Measurements from ENCODE around the gene GPR35.

Gene GPR35

GRCh38 chr2:240624011-240624949 lies 1.0 kb upstream of the GPR35 start:
- no peak for DNase-seq (ENCODE audit: low read depth)

- DNase-seq (ENCODE audit: low read depth): no peak
These were observed 1.4 kb downstream of the GPR35 start for GRCh38 chr2:240626531-240627300.

GRCh38 chr2:240627736-240628506 lies 2.6 kb downstream of the GPR35 start:
- DNase-seq (ENCODE audit: low read depth): no peak

GRCh38 chr2:240628507-240628807 lies 3.2 kb downstream of the GPR35 start:
- no peak for DNase-seq (ENCODE audit: low read depth)

- no peak for DNase-seq (ENCODE audit: low read depth)
These were observed 3.7 kb downstream of the GPR35 start for GRCh38 chr2:240628808-240629618.

- no peak for DNase-seq (ENCODE audit: low read depth)
These were observed 4.3 kb downstream of the GPR35 start for GRCh38 chr2:240629619-240629967.

GRCh38 chr2:240629968-240630770 lies 4.9 kb downstream of the GPR35 start:
- no peak for DNase-seq (ENCODE audit: low read depth)

- DNase-seq (ENCODE audit: low read depth): no peak
These were observed 5.7 kb downstream of the GPR35 start for GRCh38 chr2:240630771-240631547.

- no peak for DNase-seq (ENCODE audit: low read depth)
These were observed 6.4 kb downstream of the GPR35 start for GRCh38 chr2:240631548-240632305.

- DNase-seq (ENCODE audit: low read depth): no peak
These were observed 7.0 kb downstream of the GPR35 start for GRCh38 chr2:240632306-240632721.

- DNase-seq (ENCODE audit: low read depth): no peak
These were observed 10.1 kb downstream of the GPR35 start for GRCh38 chr2:240635121-240635997.

GRCh38 chr2:240635998-240636547 lies 10.8 kb downstream of the GPR35 start:
- no peak for DNase-seq (ENCODE audit: low read depth)

GRCh38 chr2:240636563-240637115 lies 11.4 kb downstream of the GPR35 start:
- DNase-seq (ENCODE audit: low read depth): no peak

GRCh38 chr2:240637116-240637900 lies 12.0 kb downstream of the GPR35 start:
- no peak for DNase-seq (ENCODE audit: low read depth)

GRCh38 chr2:240637901-240638345 lies 12.6 kb downstream of the GPR35 start:
- DNase-seq (ENCODE audit: low read depth): no peak

- no peak for DNase-seq (ENCODE audit: low read depth)
These were observed 13.4 kb downstream of the GPR35 start for GRCh38 chr2:240638512-240639160.
